ENCODE results near the gene GJC2. TPM values are rescaled to one million over a fixed set of nuclear protein-coding genes. Genes with fewer than 3 reads are reported as not detected.

GJC2 gene
- total RNA-seq, 4 donors from 2014 or later, result 0.88 to 0.94 TPM; not detected in 2

GRCh38 chr1:228118040-228118439 is 31.7 kb upstream of the GJC2 start:
- Histone ChIP-seq H3K4me3 (no peak overlapping the region), H3K27me3 (no peaks in the 10 kb centered on the region), H3K9me3 (no peaks in the 10 kb centered on the region), H3K4me1 (no peaks in the 10 kb centered on the region), H3K36me3 (no peaks in the 10 kb centered on the region), H3K27ac (no peak overlapping the region)
- no peak for DNase-seq
- TF ChIP-seq POLR2A (IDR thresholded peaks at IDR 0.05) (no peak), CTCF (IDR thresholded peaks at IDR 0.05) (no peak)

- TF ChIP-seq CTCF (IDR thresholded peaks at IDR 0.05), result no peak
- no peak for TF ChIP-seq POLR2A (IDR thresholded peaks at IDR 0.05)
- DNase-seq, result no peak
- no peak overlapping the region for H3K27ac ChIP-seq
- H3K27me3 ChIP-seq, result no peaks in the 10 kb centered on the region
- H3K36me3 ChIP-seq, result no peaks in the 10 kb centered on the region
- H3K4me3 ChIP-seq, result no peak overlapping the region
- no peaks in the 10 kb centered on the region for H3K9me3 ChIP-seq
- no peaks in the 10 kb centered on the region for H3K4me1 ChIP-seq
These were observed 29.4 kb upstream of the GJC2 start for GRCh38 chr1:228120351-228120750.

GRCh38 chr1:228120857-228121489 is 28.8 kb upstream of the GJC2 start:
- DNase-seq, result peak in 1 of 3 donors; percentile 1
- H3K4me1 ChIP-seq, result no peaks in the 10 kb centered on the region
- H3K36me3 ChIP-seq, result no peaks in the 10 kb centered on the region
- H3K9me3 ChIP-seq, result no peaks in the 10 kb centered on the region
- H3K27me3 ChIP-seq, result no peaks in the 10 kb centered on the region
- no peak overlapping the region for H3K27ac ChIP-seq
- H3K4me3 ChIP-seq, result no peak overlapping the region
- no peak for TF ChIP-seq POLR2A (IDR thresholded peaks at IDR 0.05)
- TF ChIP-seq CTCF (IDR thresholded peaks at IDR 0.05), result no peak

GRCh38 chr1:228122921-228123441 is 26.7 kb upstream of the GJC2 start:
- no peak overlapping the region for H3K4me3 ChIP-seq
- TF ChIP-seq POLR2A (IDR thresholded peaks at IDR 0.05) (no peak), CTCF (IDR thresholded peaks at IDR 0.05) (no peak)
- no peaks in the 10 kb centered on the region for H3K4me1 ChIP-seq
- no peak overlapping the region for H3K27ac ChIP-seq
- no peaks in the 10 kb centered on the region for H3K27me3 ChIP-seq
- DNase-seq, result peak in 1 of 3 donors; percentile 13
- no peaks in the 10 kb centered on the region for H3K9me3 ChIP-seq
- H3K36me3 ChIP-seq, result no peaks in the 10 kb centered on the region

- H3K36me3 ChIP-seq, result no peaks in the 10 kb centered on the region
- no peaks in the 10 kb centered on the region for H3K4me1 ChIP-seq
- H3K4me3 ChIP-seq, result no peak overlapping the region
- H3K9me3 ChIP-seq, result no peaks in the 10 kb centered on the region
- H3K27ac ChIP-seq, result no peak overlapping the region
- TF ChIP-seq POLR2A (IDR thresholded peaks at IDR 0.05) (no peak), CTCF (IDR thresholded peaks at IDR 0.05) (no peak)
- H3K27me3 ChIP-seq, result no peaks in the 10 kb centered on the region
- DNase-seq, result peak in 1 of 3 donors; percentile 6
These were observed 26.2 kb upstream of the GJC2 start for GRCh38 chr1:228123505-228123904.

Data from Peyer's patch (tissue), 4 donors.